ENCODE results near the gene TMEM258. TPM values are rescaled to one million over a fixed set of nuclear protein-coding genes. Genes with fewer than 3 reads are reported as not detected.

TMEM258 gene
- total RNA-seq, 1 experiment from 2014 or later = 201 TPM

DNA sequence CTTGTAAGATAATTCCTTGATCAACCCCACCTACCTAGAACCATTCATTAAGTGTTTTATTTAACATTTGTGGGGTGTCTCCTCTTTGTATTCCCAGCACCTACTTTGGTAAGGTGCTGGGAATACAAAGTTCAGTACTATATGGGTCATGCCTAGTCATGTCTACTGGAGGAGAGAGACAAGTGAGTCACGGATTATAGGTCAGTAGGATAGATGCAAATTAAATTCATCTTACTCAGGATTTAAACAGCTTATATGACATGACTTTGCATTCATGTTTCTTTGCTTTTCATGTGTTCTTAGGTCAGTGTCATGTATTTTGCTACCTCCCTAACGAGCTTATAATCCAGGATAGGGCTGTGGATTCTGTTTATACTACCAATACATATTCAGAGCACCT is 27.8 kb upstream of the TMEM258 start:
- no peaks in the 10 kb centered on the region for H3K79me1 ChIP-seq (ENCODE audit: insufficient read depth, low read depth, low read length, poor library complexity, severe bottlenecking)
- H2AK5ac ChIP-seq (ENCODE audit: insufficient read length, low read length) = no peak overlapping the region
- DNase-seq = no peak
- TF ChIP-seq, protein P1, sequence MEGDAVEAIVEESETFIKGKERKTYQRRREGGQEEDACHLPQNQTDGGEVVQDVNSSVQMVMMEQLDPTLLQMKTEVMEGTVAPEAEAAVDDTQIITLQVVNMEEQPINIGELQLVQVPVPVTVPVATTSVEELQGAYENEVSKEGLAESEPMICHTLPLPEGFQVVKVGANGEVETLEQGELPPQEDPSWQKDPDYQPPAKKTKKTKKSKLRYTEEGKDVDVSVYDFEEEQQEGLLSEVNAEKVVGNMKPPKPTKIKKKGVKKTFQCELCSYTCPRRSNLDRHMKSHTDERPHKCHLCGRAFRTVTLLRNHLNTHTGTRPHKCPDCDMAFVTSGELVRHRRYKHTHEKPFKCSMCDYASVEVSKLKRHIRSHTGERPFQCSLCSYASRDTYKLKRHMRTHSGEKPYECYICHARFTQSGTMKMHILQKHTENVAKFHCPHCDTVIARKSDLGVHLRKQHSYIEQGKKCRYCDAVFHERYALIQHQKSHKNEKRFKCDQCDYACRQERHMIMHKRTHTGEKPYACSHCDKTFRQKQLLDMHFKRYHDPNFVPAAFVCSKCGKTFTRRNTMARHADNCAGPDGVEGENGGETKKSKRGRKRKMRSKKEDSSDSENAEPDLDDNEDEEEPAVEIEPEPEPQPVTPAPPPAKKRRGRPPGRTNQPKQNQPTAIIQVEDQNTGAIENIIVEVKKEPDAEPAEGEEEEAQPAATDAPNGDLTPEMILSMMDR (conservative IDR thresholded peaks at IDR 0.05) = no peak
- no peak overlapping the region for H2BK15ac ChIP-seq (ENCODE audit: low read depth, low read length)
- no peak overlapping the region for H3K23ac ChIP-seq (ENCODE audit: insufficient read length, low read depth, low read length)
- Mint-ChIP-seq H3K36me3 (ENCODE audit: insufficient read depth in 1 of 3, low read depth in 3 of 3) (peaks cover 3 to 15% (median 4%) of the 10 kb centered on the region in 3 experiments; a peak in 4 of 7 replicates), H3K9me3 (peaks cover 0 to 2% of the 10 kb centered on the region in 2 experiments; a peak in 2 of 5 replicates), H3K4me3 (no peak overlapping the region), H3K4me1 (peaks cover 8 to 13% of the 10 kb centered on the region in 2 experiments), H3K27me3 (ENCODE audit: low read depth) (no peaks in the 10 kb centered on the region), H3K27ac (no peak overlapping the region)
- H3K4me2 ChIP-seq (ENCODE audit: insufficient read depth, insufficient read length, low read length) = no peak overlapping the region
- no peaks in the 10 kb centered on the region for H3K9me3 ChIP-seq (ENCODE audit: control insufficient read depth, low read depth, low read length)
- H2BK12ac ChIP-seq (ENCODE audit: insufficient read length, low read depth, low read length) = no peak overlapping the region
- H3K4me1 ChIP-seq (ENCODE audit: insufficient read depth, low read length) = peaks cover 5% of the 10 kb centered on the region; the same call in 1 of the 2 replicates
- H4K91ac ChIP-seq (ENCODE audit: insufficient read length, low read depth, low read length) = no peak overlapping the region
- no peak overlapping the region for H3K18ac ChIP-seq (ENCODE audit: insufficient read length, low read depth, low read length)
- no peak overlapping the region for H3K27ac ChIP-seq (ENCODE audit: insufficient read length, low read depth, low read length)
- peaks cover 3% of the 10 kb centered on the region for H3K23me2 ChIP-seq (ENCODE audit: insufficient read length, low read depth, low read length, poor library complexity, severe bottlenecking)
- no peak overlapping the region for H2BK20ac ChIP-seq (ENCODE audit: low read depth, low read length, poor library complexity, severe bottlenecking)
- H3K4ac ChIP-seq (ENCODE audit: low read depth, low read length) = no peak overlapping the region
- H2BK120ac ChIP-seq (ENCODE audit: low read depth, low read length, poor library complexity, severe bottlenecking) = no peak overlapping the region
- H2BK5ac ChIP-seq (ENCODE audit: insufficient read length, low read length) = no peak overlapping the region
- no peak overlapping the region for H3T11ph ChIP-seq (ENCODE audit: low read length)
- H4K20me1 ChIP-seq (ENCODE audit: control insufficient read depth, insufficient read depth, insufficient read length) = no peaks in the 10 kb centered on the region
- H3K56ac ChIP-seq (ENCODE audit: insufficient read length, low read depth, low read length) = no peak overlapping the region
- H3K14ac ChIP-seq (ENCODE audit: insufficient read depth, low read length) = no peak overlapping the region
- no peak overlapping the region for H3K9ac ChIP-seq (ENCODE audit: extremely low read depth, insufficient read length, low read length)
- no peak overlapping the region for H2AFZ ChIP-seq (ENCODE audit: low read length)
- no peak overlapping the region for H4K5ac ChIP-seq (ENCODE audit: insufficient read length, low read depth, low read length)
- no peaks in the 10 kb centered on the region for H3K27me3 ChIP-seq (ENCODE audit: insufficient read depth, low read length)
- no CpG with 5 or more reads among the region's 2 CpGs for WGBS (ENCODE audit: extremely low coverage, insufficient read length, low lambda C conversion rate)
- no peak overlapping the region for H4K8ac ChIP-seq (replicated peaks; ENCODE audit: insufficient read length, low read depth, low read length)
- H3K79me2 ChIP-seq (ENCODE audit: insufficient read depth, low read length) = peaks cover 3% of the 10 kb centered on the region; the same call in 1 of the 2 replicates
